HEK293 (cell line): Measurements from ENCODE around the gene METTL25B.

Experiments used
- CTCF ChIA-PET: fragments of 350-600 bp; formaldehyde crosslinking; extraction: SDS; loops from one replicate; lab custom pipeline; 2021; ENCODE audit warnings: antibody characterized with exemption; lab: Yijun Ruan, JAX
- POLR2A ChIA-PET: fragments of 300-600 bp; formaldehyde crosslinking; extraction: SDS; loops from one replicate; lab custom pipeline; 2020; ENCODE audit warnings: antibody characterized with exemption, inconsistent platforms; lab: Yijun Ruan, JAX
- H3K27ac ChIP-seq: fragments of 200-500 bp; sonication (Bioruptor generic); 2 replicates; pipeline ENCODE4 v1.5.1; 2014; ENCODE audit warnings: low read depth, low read length, control low read depth, inconsistent platforms; ENCODE audit errors: extremely low read depth
- H3K36me3 ChIP-seq, 2 experiments: fragments of 200-500 bp in 1 of 2; sonication (Bioruptor generic) in 1 of 2; 1 replicate in 1 of 2; 2 replicates in 1 of 2; pipeline ENCODE4 v1.5.1; 2014 to 2017; ENCODE audit warnings: inconsistent platforms in 2 of 2, low read length in 2 of 2; ENCODE audit not compliant: control insufficient read depth in 2 of 2, insufficient read depth in 1 of 2
- H3K4me1 ChIP-seq: fragments of 200-500 bp; sonication (Bioruptor generic); 2 replicates; pipeline ENCODE4 v1.5.1; 2014; ENCODE audit warnings: mild to moderate bottlenecking, low read length, inconsistent platforms; ENCODE audit not compliant: control insufficient read depth, insufficient read depth
- H3K4me3 ChIP-seq: 2 replicates; pipeline ENCODE4 v1.5.1; 2011; ENCODE audit warnings: low read depth, mild to moderate bottlenecking, control low read depth, low read length, moderate library complexity
- H3K9me3 ChIP-seq: fragments of 200-500 bp; sonication (Bioruptor generic); 2 replicates; pipeline ENCODE4 v1.5.1; 2014; ENCODE audit warnings: low read depth, low read length, inconsistent platforms; ENCODE audit not compliant: control insufficient read depth, insufficient read depth
- ATF2 ChIP-seq: fragments of 450-650 bp; formaldehyde crosslinking; IDR thresholded peaks from 2 replicates; pipeline ENCODE4 v1.5.1; 2016; ENCODE audit warnings: missing biosample characterization, missing genetic modification characterization, low read depth
- BCL6B ChIP-seq: fragments of 450-650 bp; formaldehyde crosslinking; IDR thresholded peaks from 2 replicates; pipeline ENCODE4 v1.5.1; 2017; ENCODE audit warnings: missing biosample characterization, missing genetic modification characterization
- IKZF3 ChIP-seq: fragments of 450-650 bp; IDR thresholded peaks from 2 replicates; pipeline ENCODE4 v1.5.0; 2018; ENCODE audit warnings: missing biosample characterization, mild to moderate bottlenecking, missing genetic modification characterization, moderate library complexity
- KLF1 ChIP-seq: fragments of 450-650 bp; formaldehyde crosslinking; IDR thresholded peaks from 2 replicates; pipeline ENCODE4 v1.5.1; 2016; ENCODE audit warnings: missing biosample characterization, missing genetic modification characterization
- PRDM4 ChIP-seq: fragments of 450-650 bp; formaldehyde crosslinking; IDR thresholded peaks from 2 replicates; pipeline ENCODE4 v1.5.1; 2017; ENCODE audit warnings: missing biosample characterization, missing genetic modification characterization
- ZNF146 ChIP-seq: fragments of 450-650 bp; formaldehyde crosslinking; IDR thresholded peaks from 2 replicates; pipeline ENCODE4 v1.5.1; 2016; ENCODE audit warnings: missing biosample characterization, missing genetic modification characterization
- ZNF202 ChIP-seq: fragments of 450-650 bp; formaldehyde crosslinking; IDR thresholded peaks from 2 replicates; pipeline ENCODE4 v1.5.1; 2016; ENCODE audit warnings: missing biosample characterization, missing genetic modification characterization, borderline replicate concordance
- ZNF223 ChIP-seq: fragments of 450-650 bp; formaldehyde crosslinking; IDR thresholded peaks from 2 replicates; pipeline ENCODE4 v1.5.1; 2016; ENCODE audit warnings: missing biosample characterization, missing genetic modification characterization
- ZNF449 ChIP-seq: fragments of 450-650 bp; formaldehyde crosslinking; IDR thresholded peaks from 2 replicates; pipeline ENCODE4 v1.5.1; 2017; ENCODE audit warnings: missing biosample characterization, mild to moderate bottlenecking, missing genetic modification characterization, moderate library complexity
- ZNF529 ChIP-seq: fragments of 450-650 bp; formaldehyde crosslinking; IDR thresholded peaks from 2 replicates; pipeline ENCODE4 v1.5.1; 2017; ENCODE audit warnings: missing genetic modification characterization, missing biosample characterization; ENCODE audit not compliant: insufficient replicate concordance
- ZNF610 ChIP-seq: fragments of 450-650 bp; formaldehyde crosslinking; IDR thresholded peaks from 2 replicates; pipeline ENCODE4 v1.5.1; 2016; ENCODE audit warnings: missing biosample characterization, missing genetic modification characterization, borderline replicate concordance
- ZNF664 ChIP-seq: fragments of 450-650 bp; formaldehyde crosslinking; IDR thresholded peaks from 2 replicates; pipeline ENCODE4 v1.5.1; 2016; ENCODE audit warnings: missing biosample characterization, missing genetic modification characterization
- ZNF704 ChIP-seq: fragments of 450-650 bp; formaldehyde crosslinking; IDR thresholded peaks from 2 replicates; pipeline ENCODE4 v1.5.1; 2016; ENCODE audit warnings: missing biosample characterization, missing genetic modification characterization
- ZNF768 ChIP-seq: fragments of 450-650 bp; formaldehyde crosslinking; IDR thresholded peaks from 2 replicates; pipeline ENCODE4 v1.5.1; 2018; ENCODE audit warnings: missing biosample characterization, mild to moderate bottlenecking, missing genetic modification characterization
- ZSCAN30 ChIP-seq: fragments of 450-650 bp; IDR thresholded peaks from 2 replicates; pipeline ENCODE4 v1.5.1; 2018; ENCODE audit warnings: missing biosample characterization, mild to moderate bottlenecking, missing genetic modification characterization, moderate library complexity

Gene METTL25B

GRCh38 chr1:156712626-156713025 is 15.6 kb upstream of the METTL25B start:
- Histone ChIP-seq H3K4me3 (no peak overlapping the region), H3K36me3 (peaks cover 0 to 6% of the 10 kb centered on the region in 2 experiments; a peak in 1 of 3 replicates), H3K4me1 (peaks cover 3% of the 10 kb centered on the region; the same call in 1 of the 2 replicates), H3K27ac (no peak overlapping the region), H3K9me3 (no peaks in the 10 kb centered on the region)
- ChIA-PET CTCF (interaction anchor here (0.6 to 20.2 kb wide), 10 partner anchors 9 to 310 kb away, joined by 3 to 579 read pairs (median 5); partner anchors contain the start of gene METTL25B), POLR2A (interaction anchor here (0.8 kb wide), 1 partner anchor 16 kb away, joined by 3 read pairs; the partner anchor contains the start of genes ISG20L2 and METTL25B)
- TF ChIP-seq KLF1 (peak; percentile 12; the same call in 1 of the 2 replicates), ZNF202 (tag by site-specific recombination) (no peak)

- CTCF ChIA-PET: interaction anchor here (0.6 to 20.2 kb wide), 8 partner anchors 9 to 87 kb away, joined by 4 to 579 read pairs (median 10); partner anchors contain the start of genes CRABP2 and METTL25B
- no peaks in the 10 kb centered on the region for H3K9me3 ChIP-seq
- H3K4me1 ChIP-seq: no peaks in the 10 kb centered on the region
- no peak overlapping the region for H3K27ac ChIP-seq
- H3K36me3 ChIP-seq: peaks cover 0 to 13% of the 10 kb centered on the region in 2 experiments; a peak in 2 of 3 replicates
- no peak overlapping the region for H3K4me3 ChIP-seq
- POLR2A ChIA-PET: interaction anchor here (2.4 kb wide), 1 partner anchor 25 kb away, joined by 11 read pairs; no protein-coding TSS in a partner anchor
- TF ChIP-seq ZNF449 (tag by site-specific recombination) (peak; percentile 98), ZNF610 (tag by site-specific recombination) (no peak), PRDM4 (no peak), ZNF664 (tag by site-specific recombination) (no peak), ATF2 (tag by site-specific recombination) (no peak)
- TF ChIP-seq, all 188 proteins: peak for 1
Measured at GRCh38 chr1:156714830-156715229, 13.4 kb upstream of the METTL25B start.

GRCh38 chr1:156717351-156717750 is 10.9 kb upstream of the METTL25B start:
- H3K9me3 ChIP-seq: no peaks in the 10 kb centered on the region
- POLR2A ChIA-PET: no interaction called here
- peaks cover 3 to 35% of the 10 kb centered on the region in 2 experiments; a peak in 2 of 3 replicates for H3K36me3 ChIP-seq
- no peak overlapping the region for H3K4me3 ChIP-seq
- no peaks in the 10 kb centered on the region for H3K4me1 ChIP-seq
- TF ChIP-seq ZNF529 (tag by site-specific recombination): no peak
- no peak for TF ChIP-seq ZNF768 (tag by site-specific recombination)
- no peak for TF ChIP-seq ZNF146 (tag by site-specific recombination)
- TF ChIP-seq IKZF3 (tag by site-specific recombination): no peak
- TF ChIP-seq BCL6B (tag by site-specific recombination): no peak
- TF ChIP-seq ZSCAN30 (tag by site-specific recombination): no peak
- TF ChIP-seq ZNF223: no peak
- no peak for TF ChIP-seq ZNF704
- TF ChIP-seq, all 188 proteins: peak for 0
- CTCF ChIA-PET: interaction anchor here (0.6 to 7.1 kb wide), 8 partner anchors 9 to 103 kb away, joined by 3 to 112 read pairs (median 3); partner anchors contain the start of genes CRABP2, HAPLN2 and METTL25B
- no peak overlapping the region for H3K27ac ChIP-seq
